Bronchial epithelial cell (primary cell): ENCODE results near the gene ATIC. TPM values are rescaled to one million over a fixed set of nuclear protein-coding genes. Genes with fewer than 3 reads are reported as not detected.
A peak's percentile ranks its signal among the peaks of the same experiment; 100 is the strongest.

ENCODE experiments used
- DNase-seq: peaks from one replicate; pipeline ENCODE4 v3.0.0-alpha.2; 2010; ENCODE audit warnings: low read depth
- FAIRE-seq: peaks from 2 replicates; lab custom pipeline; 2011; peaks lifted over from hg19 to GRCh38; lab: Jason Lieb, UNC
- H3K27me3 ChIP-seq: 2 replicates; pipeline ENCODE4 v1.5.1; 2011; ENCODE audit warnings: low read length; ENCODE audit not compliant: control insufficient read depth, insufficient read depth
- H3K36me3 ChIP-seq: 2 replicates; pipeline ENCODE4 v1.5.1; 2011; ENCODE audit warnings: low read length; ENCODE audit not compliant: control insufficient read depth, insufficient read depth
- H3K4me3 ChIP-seq: 2 replicates; pipeline ENCODE4 v1.5.1; 2011; ENCODE audit warnings: mild to moderate bottlenecking, low read depth, low read length, control low read depth
- CTCF ChIP-seq: IDR thresholded peaks from 2 replicates; pipeline ENCODE4 v1.5.1; 2011; ENCODE audit warnings: mild to moderate bottlenecking, moderate library complexity, low read length, control low read depth, inconsistent platforms; ENCODE audit not compliant: insufficient read depth, severe bottlenecking
- total RNA-seq: library from RNA; depleted of rRNA; stranded (reverse); fragments of >200 nt; gene quantifications from 2 replicates; pipeline ENCODE4 v1.2.1, GENCODE V29; 2014

ATIC gene
- total RNA-seq, 1 donor from 2014 or later: 35.0 TPM

- Histone ChIP-seq H3K27me3 (no peaks in the 10 kb centered on the region), H3K36me3 (peaks cover 2% of the 10 kb centered on the region), H3K4me3 (no peak overlapping the region)
- TF ChIP-seq CTCF: no peak
- DNase-seq (no peak), FAIRE-seq (peak; percentile 60)
Measured at GRCh38 chr2:215388002-215388728, 76.3 kb downstream of the ATIC start.

- no peaks in the 10 kb centered on the region for H3K27me3 ChIP-seq
- H3K36me3 ChIP-seq: peaks cover 2% of the 10 kb centered on the region
- no peak for FAIRE-seq
- TF ChIP-seq CTCF: no peak
- no peak overlapping the region for H3K4me3 ChIP-seq
- DNase-seq: no peak
Measured at GRCh38 chr2:215390550-215390913, 78.7 kb downstream of the ATIC start.

GRCh38 chr2:215391531-215391930 is 79.7 kb downstream of the ATIC start:
- H3K27me3 ChIP-seq: no peaks in the 10 kb centered on the region
- TF ChIP-seq CTCF: no peak
- H3K36me3 ChIP-seq: peaks cover 2% of the 10 kb centered on the region
- FAIRE-seq: no peak
- H3K4me3 ChIP-seq: no peak overlapping the region
- DNase-seq: peak; percentile 40

- Histone ChIP-seq H3K27me3 (no peaks in the 10 kb centered on the region), H3K4me3 (no peak overlapping the region), H3K36me3 (peaks cover 2% of the 10 kb centered on the region)
- FAIRE-seq (no peak), DNase-seq (no peak)
- no peak for TF ChIP-seq CTCF
Measured at GRCh38 chr2:215392164-215392563, 80.3 kb downstream of the ATIC start.

- Histone ChIP-seq H3K27me3 (no peaks in the 10 kb centered on the region), H3K4me3 (no peak overlapping the region), H3K36me3 (peaks cover 3% of the 10 kb centered on the region)
- FAIRE-seq (no peak), DNase-seq (no peak)
- TF ChIP-seq CTCF: no peak
Measured at GRCh38 chr2:215392687-215393270, 80.9 kb downstream of the ATIC start.
